ENCODE results near the gene RIOK3. TPM values are rescaled to one million over a fixed set of nuclear protein-coding genes. Genes with fewer than 3 reads are reported as not detected.
A peak's percentile ranks its signal among the peaks of the same experiment; 100 is the strongest.

Gene RIOK3
- total and polyA plus RNA-seq, 4 donors: 29.9 to 104 (median 42.8) TPM

- H3K27me3 ChIP-seq (ENCODE audit: control insufficient read depth in 4 of 4, insufficient read depth in 4 of 4, low read length in 3 of 4): no peaks in the 10 kb centered on the region
- no peak overlapping the region for H3K27ac ChIP-seq (ENCODE audit: low read depth in 1 of 2, low read length in 2 of 2)
- DNase-seq (ENCODE audit: low spot score): no peak
- H3K9me3 ChIP-seq (ENCODE audit: control insufficient read depth in 4 of 4, low read length in 3 of 4): no peaks in the 10 kb centered on the region
- no peak overlapping the region for H3K4me3 ChIP-seq (ENCODE audit: low read depth in 1 of 3, low read length in 3 of 3)
- peaks cover 10 to 66% (median 62%) of the 10 kb centered on the region in 4 donors for H3K4me1 ChIP-seq (ENCODE audit: control insufficient read depth in 4 of 4, insufficient read depth in 4 of 4, low read length in 3 of 4)
- no peaks in the 10 kb centered on the region for H3K36me3 ChIP-seq (ENCODE audit: control insufficient read depth in 4 of 4, insufficient read depth in 3 of 4, low read depth in 1 of 4, low read length in 3 of 4)
- no peak for TF ChIP-seq GABPA (IDR thresholded peaks at IDR 0.05 in 1 of 2, conservative IDR thresholded peaks at IDR 0.05 in 1 of 2)
- H3K9ac ChIP-seq (ENCODE audit: low read depth in 1 of 2, low read length in 2 of 2): no peak overlapping the region
- WGBS: 93% methylated on average over 2 of the region's 2 CpGs
Measured at GRCh38 chr18:23456835-23457234, 3.7 kb downstream of the RIOK3 start.

DNA sequence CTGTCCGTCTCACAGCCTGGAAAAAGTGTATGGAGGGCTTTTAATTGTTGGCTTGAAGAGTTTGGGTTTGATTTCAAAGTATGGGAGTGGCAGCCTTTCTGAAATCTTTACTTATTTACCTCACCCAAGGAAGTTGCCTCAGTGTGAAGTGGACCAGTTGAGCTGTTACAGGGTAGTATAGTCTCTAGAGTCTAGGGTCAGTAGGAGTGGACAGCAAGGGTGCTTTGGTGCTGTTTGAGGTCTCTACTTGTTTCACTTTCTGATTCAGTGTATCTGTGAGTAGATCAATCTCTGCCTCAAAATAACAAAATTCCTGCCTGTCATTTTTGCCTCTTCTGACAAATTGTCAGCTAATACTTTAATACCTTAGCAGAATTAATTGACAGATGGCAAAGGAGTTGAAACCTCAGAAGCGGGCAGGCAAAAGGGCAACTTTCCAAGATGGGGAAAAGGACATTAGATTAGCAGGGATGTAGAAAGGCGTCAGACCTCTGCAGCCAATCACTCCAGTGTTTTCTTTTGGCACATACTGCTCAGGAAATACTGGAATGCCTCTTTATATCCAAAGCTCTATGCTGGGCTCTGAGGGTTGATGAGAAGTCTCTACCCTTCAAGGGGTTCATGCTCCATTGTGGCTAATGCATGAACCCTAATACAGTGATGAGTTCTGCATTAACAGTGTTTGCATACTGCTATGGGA is 5.9 kb downstream of the RIOK3 start:
- H3K9ac ChIP-seq (ENCODE audit: low read depth in 1 of 2, low read length in 2 of 2): no peak overlapping the region
- TF ChIP-seq, protein P1, sequence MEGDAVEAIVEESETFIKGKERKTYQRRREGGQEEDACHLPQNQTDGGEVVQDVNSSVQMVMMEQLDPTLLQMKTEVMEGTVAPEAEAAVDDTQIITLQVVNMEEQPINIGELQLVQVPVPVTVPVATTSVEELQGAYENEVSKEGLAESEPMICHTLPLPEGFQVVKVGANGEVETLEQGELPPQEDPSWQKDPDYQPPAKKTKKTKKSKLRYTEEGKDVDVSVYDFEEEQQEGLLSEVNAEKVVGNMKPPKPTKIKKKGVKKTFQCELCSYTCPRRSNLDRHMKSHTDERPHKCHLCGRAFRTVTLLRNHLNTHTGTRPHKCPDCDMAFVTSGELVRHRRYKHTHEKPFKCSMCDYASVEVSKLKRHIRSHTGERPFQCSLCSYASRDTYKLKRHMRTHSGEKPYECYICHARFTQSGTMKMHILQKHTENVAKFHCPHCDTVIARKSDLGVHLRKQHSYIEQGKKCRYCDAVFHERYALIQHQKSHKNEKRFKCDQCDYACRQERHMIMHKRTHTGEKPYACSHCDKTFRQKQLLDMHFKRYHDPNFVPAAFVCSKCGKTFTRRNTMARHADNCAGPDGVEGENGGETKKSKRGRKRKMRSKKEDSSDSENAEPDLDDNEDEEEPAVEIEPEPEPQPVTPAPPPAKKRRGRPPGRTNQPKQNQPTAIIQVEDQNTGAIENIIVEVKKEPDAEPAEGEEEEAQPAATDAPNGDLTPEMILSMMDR (IDR thresholded peaks at IDR 0.05; ENCODE audit: low read depth, low read length, missing input control): no peak
- no peak for TF ChIP-seq NR2F2 (IDR thresholded peaks at IDR 0.05)
- no peak for TF ChIP-seq YY1 (IDR thresholded peaks at IDR 0.05)
- TF ChIP-seq SP1 (IDR thresholded peaks at IDR 0.05): no peak
- TF ChIP-seq FOXA1 (IDR thresholded peaks at IDR 0.05): no peak
- no peak for TF ChIP-seq EGR1 (IDR thresholded peaks at IDR 0.05; ENCODE audit: low read depth in 2 of 2)
- H3K9me3 ChIP-seq (ENCODE audit: control insufficient read depth in 4 of 4, low read length in 3 of 4): no peaks in the 10 kb centered on the region
- H3K36me3 ChIP-seq (ENCODE audit: control insufficient read depth in 4 of 4, insufficient read depth in 3 of 4, low read depth in 1 of 4, low read length in 3 of 4): peaks cover 3 to 19% (median 12%) of the 10 kb centered on the region in 4 donors
- H3K27ac ChIP-seq (ENCODE audit: low read depth in 1 of 2, low read length in 2 of 2): peak overlapping the region; percentile 1 to 41
- DNase-seq (ENCODE audit: low spot score): no peak
- H3K4me3 ChIP-seq (ENCODE audit: low read depth in 1 of 3, low read length in 3 of 3): peak overlapping the region in 1 of 3 donors; percentile 15
- H3K27me3 ChIP-seq (ENCODE audit: control insufficient read depth in 4 of 4, insufficient read depth in 4 of 4, low read length in 3 of 4): no peaks in the 10 kb centered on the region
- peaks cover 10 to 61% (median 60%) of the 10 kb centered on the region in 4 donors for H3K4me1 ChIP-seq (ENCODE audit: control insufficient read depth in 4 of 4, insufficient read depth in 4 of 4, low read length in 3 of 4)
- 47% methylated on average over 3 of the region's 3 CpGs for WGBS

- DNase-seq (ENCODE audit: low spot score): no peak
- Histone ChIP-seq H3K27me3 (ENCODE audit: control insufficient read depth in 4 of 4, insufficient read depth in 4 of 4, low read length in 3 of 4) (no peaks in the 10 kb centered on the region), H3K9ac (ENCODE audit: low read depth in 1 of 2, low read length in 2 of 2) (no peak overlapping the region), H3K4me1 (ENCODE audit: control insufficient read depth in 4 of 4, insufficient read depth in 4 of 4, low read length in 3 of 4) (peaks cover 10 to 59% (median 55%) of the 10 kb centered on the region in 4 donors), H3K9me3 (ENCODE audit: control insufficient read depth in 4 of 4, low read length in 3 of 4) (no peaks in the 10 kb centered on the region), H3K27ac (ENCODE audit: low read depth in 1 of 2, low read length in 2 of 2) (peak overlapping the region in 1 of 2 donors; percentile 1), H3K4me3 (ENCODE audit: low read depth in 1 of 3, low read length in 3 of 3) (peak overlapping the region in 1 of 3 donors; percentile 15), H3K36me3 (ENCODE audit: control insufficient read depth in 4 of 4, insufficient read depth in 3 of 4, low read depth in 1 of 4, low read length in 3 of 4) (peaks cover 3 to 24% (median 16%) of the 10 kb centered on the region in 4 donors)
- TF ChIP-seq HNF4A (conservative IDR thresholded peaks at IDR 0.05): peak in 1 of 2 donors; percentile 24
- TF ChIP-seq FOXA1 (IDR thresholded peaks at IDR 0.05): no peak
- no peak for TF ChIP-seq FOXA2 (IDR thresholded peaks at IDR 0.05)
- no peak for TF ChIP-seq HNF4G (IDR thresholded peaks at IDR 0.05)
- no peak for TF ChIP-seq EGR1 (IDR thresholded peaks at IDR 0.05; ENCODE audit: low read depth in 2 of 2)
- no peak for TF ChIP-seq RXRA (IDR thresholded peaks at IDR 0.05)
- WGBS: 44% methylated on average over 7 of the region's 7 CpGs
Measured at GRCh38 chr18:23459530-23459921, 6.4 kb downstream of the RIOK3 start.

Measured in liver (tissue), 9 donors.